A673 (cell line): Measurements from ENCODE around the gene APBB3. TPM values are rescaled to one million over a fixed set of nuclear protein-coding genes. Genes with fewer than 3 reads are reported as not detected.

Experiments
- BruUV-seq: library from RNA; stranded (reverse); fragments of 400-500 nt; replicated peaks from 2 replicates; lab custom pipeline; 2021; lab: Mats Ljungman, UMichigan
- CTCF ChIA-PET: fragments of 300-600 bp; sonication (Branson Sonifier 250); formaldehyde crosslinking; loops from one replicate; lab custom pipeline; 2022; ENCODE audit warnings: antibody characterized with exemption; lab: Charles Lee
- POLR2A ChIA-PET: fragments of 300-600 bp; sonication (Branson Sonifier 250); formaldehyde crosslinking; loops from one replicate; lab custom pipeline; 2022; ENCODE audit warnings: antibody characterized with exemption; ENCODE audit not compliant: low non-redundant PET; lab: Charles Lee
- DNase-seq: peaks from one replicate; pipeline ENCODE4 v3.0.0-alpha.2; 2015; ENCODE audit warnings: low spot score
- H3K27ac ChIP-seq: fragments of 200-600 bp; sonication (generic); 2 replicates; pipeline ENCODE4 v1.5.1; 2016; ENCODE audit warnings: mixed run types, low read depth, mild to moderate bottlenecking, mixed read lengths, antibody characterized with exemption, low read length; ENCODE audit not compliant: poor library complexity, severe bottlenecking
- H3K27me3 ChIP-seq: fragments of 200-600 bp; sonication (generic); replicated peaks from 2 replicates; pipeline ENCODE4 v1.6.1; 2017; ENCODE audit warnings: mixed run types, low read depth, mild to moderate bottlenecking, mixed read lengths, antibody characterized with exemption, low read length; ENCODE audit not compliant: insufficient read depth, poor library complexity
- H3K36me3 ChIP-seq: fragments of 200-600 bp; sonication (generic); 2 replicates; pipeline ENCODE4 v1.6.1; 2016; ENCODE audit warnings: mixed run types, mild to moderate bottlenecking, mixed read lengths, antibody characterized with exemption, low read length; ENCODE audit not compliant: insufficient read depth, poor library complexity, severe bottlenecking
- H3K4me1 ChIP-seq: fragments of 200-600 bp; sonication (generic); 2 replicates; pipeline ENCODE4 v1.6.1; 2017; ENCODE audit warnings: mixed run types, mild to moderate bottlenecking, mixed read lengths, antibody characterized with exemption, low read length; ENCODE audit not compliant: insufficient read depth, poor library complexity, severe bottlenecking
- H3K4me3 ChIP-seq: fragments of 200-600 bp; sonication (generic); 2 replicates; pipeline ENCODE4 v1.5.1; 2016; ENCODE audit warnings: low read depth, mixed run types, mild to moderate bottlenecking, mixed read lengths, low read length; ENCODE audit not compliant: poor library complexity, severe bottlenecking
- H3K9me3 ChIP-seq: fragments of 200-600 bp; sonication (generic); 2 replicates; pipeline ENCODE4 v1.6.1; 2016; ENCODE audit warnings: mixed run types, low read depth, mild to moderate bottlenecking, mixed read lengths, antibody characterized with exemption, low read length; ENCODE audit not compliant: poor library complexity, severe bottlenecking
- EZH2 ChIP-seq: fragments of 200-600 bp; sonication (generic); IDR thresholded peaks from 2 replicates; pipeline ENCODE4 v1.6.1; 2017; ENCODE audit warnings: borderline replicate concordance, low read depth, mild to moderate bottlenecking, mixed read lengths, antibody characterized with exemption, low read length; ENCODE audit not compliant: poor library complexity, severe bottlenecking
- intact Hi-C: fragments of 100-400 bp; cut with micrococcal nuclease; formaldehyde crosslinking; loops from one replicate; pipeline ENCODE4 v1.10.0; 2022; ENCODE audit not compliant: unreplicated experiment
- total RNA-seq: library from RNA; stranded (reverse); gene quantifications from 2 replicates; pipeline ENCODE4 v1.2.3, GENCODE V29; 2021
- TF ChIP-seq, protein P1 (sequence below): fragments of 300-800, 200-600 bp; sonication (generic); conservative IDR thresholded peaks from 2 replicates; pipeline ENCODE4 v1.5.1; 2017; ENCODE audit warnings: low read depth, mild to moderate bottlenecking, antibody characterized with exemption, low read length, moderate library complexity, mixed read lengths

APBB3 gene
- total RNA-seq, 1 experiment from 2014 or later: 27.8 TPM

DNA sequence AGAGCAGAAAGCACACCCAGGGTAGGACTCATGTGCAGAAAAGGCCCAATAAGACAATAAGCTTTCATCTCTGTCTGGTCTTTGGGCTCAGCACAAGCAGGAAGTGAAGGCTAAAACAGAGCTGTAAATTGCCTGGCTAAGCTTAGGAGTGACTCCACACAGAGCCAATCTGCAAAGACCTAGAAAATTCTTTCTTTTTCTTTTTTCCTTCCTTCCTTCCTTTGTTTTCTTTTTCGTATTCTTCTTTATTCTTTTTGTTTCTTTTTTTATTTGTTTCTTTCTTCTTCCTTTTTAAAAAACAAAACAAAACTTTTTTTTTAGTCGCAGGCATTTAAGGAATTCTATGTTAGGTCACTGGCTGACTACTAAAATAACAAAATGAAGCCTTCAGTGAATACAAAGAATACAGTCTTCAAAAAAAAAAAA is 12.4 kb upstream of the APBB3 start:
- Histone ChIP-seq H3K36me3 (no peaks in the 10 kb centered on the region), H3K27me3 (peaks cover 3% of the 10 kb centered on the region), H3K9me3 (no peaks in the 10 kb centered on the region), H3K27ac (no peak overlapping the region), H3K4me1 (no peaks in the 10 kb centered on the region), H3K4me3 (no peak overlapping the region)
- no TSS peak for BruUV-seq
- POLR2A ChIA-PET: no interaction called here
- intact Hi-C loops: no loop called here
- DNase-seq: no peak
- CTCF ChIA-PET: no interaction called here
- TF ChIP-seq, protein P1, sequence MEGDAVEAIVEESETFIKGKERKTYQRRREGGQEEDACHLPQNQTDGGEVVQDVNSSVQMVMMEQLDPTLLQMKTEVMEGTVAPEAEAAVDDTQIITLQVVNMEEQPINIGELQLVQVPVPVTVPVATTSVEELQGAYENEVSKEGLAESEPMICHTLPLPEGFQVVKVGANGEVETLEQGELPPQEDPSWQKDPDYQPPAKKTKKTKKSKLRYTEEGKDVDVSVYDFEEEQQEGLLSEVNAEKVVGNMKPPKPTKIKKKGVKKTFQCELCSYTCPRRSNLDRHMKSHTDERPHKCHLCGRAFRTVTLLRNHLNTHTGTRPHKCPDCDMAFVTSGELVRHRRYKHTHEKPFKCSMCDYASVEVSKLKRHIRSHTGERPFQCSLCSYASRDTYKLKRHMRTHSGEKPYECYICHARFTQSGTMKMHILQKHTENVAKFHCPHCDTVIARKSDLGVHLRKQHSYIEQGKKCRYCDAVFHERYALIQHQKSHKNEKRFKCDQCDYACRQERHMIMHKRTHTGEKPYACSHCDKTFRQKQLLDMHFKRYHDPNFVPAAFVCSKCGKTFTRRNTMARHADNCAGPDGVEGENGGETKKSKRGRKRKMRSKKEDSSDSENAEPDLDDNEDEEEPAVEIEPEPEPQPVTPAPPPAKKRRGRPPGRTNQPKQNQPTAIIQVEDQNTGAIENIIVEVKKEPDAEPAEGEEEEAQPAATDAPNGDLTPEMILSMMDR: no peak
- TF ChIP-seq EZH2: no peak

DNA sequence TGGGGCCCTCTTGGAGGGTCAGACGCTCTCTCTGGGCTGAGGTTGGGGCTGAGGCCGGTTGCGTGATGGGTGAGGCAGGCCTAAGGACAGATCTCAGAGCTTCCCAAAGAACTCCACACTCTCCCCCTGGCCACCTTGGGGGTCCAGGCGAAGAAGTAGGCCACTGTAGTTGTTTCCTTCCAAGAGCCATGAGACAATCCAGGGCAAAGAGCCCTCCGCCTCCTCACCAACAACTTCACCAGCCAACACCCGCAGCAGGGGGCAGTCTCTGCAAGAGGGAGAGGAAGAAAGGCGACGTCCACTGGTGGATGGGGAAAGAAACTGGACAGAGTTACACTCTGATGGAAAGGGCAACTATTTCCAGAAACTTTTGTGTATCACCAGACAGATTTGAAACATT is 10.9 kb upstream of the APBB3 start:
- Histone ChIP-seq H3K36me3 (no peaks in the 10 kb centered on the region), H3K27ac (no peak overlapping the region), H3K4me3 (no peak overlapping the region), H3K27me3 (peaks cover 3% of the 10 kb centered on the region), H3K9me3 (no peaks in the 10 kb centered on the region), H3K4me1 (no peaks in the 10 kb centered on the region)
- no TSS peak for BruUV-seq
- intact Hi-C loops: no loop called here
- POLR2A ChIA-PET: no interaction called here
- no peak for DNase-seq
- TF ChIP-seq EZH2: no peak
- TF ChIP-seq, protein P1: peak; percentile 47
- CTCF ChIA-PET: no interaction called here

DNA sequence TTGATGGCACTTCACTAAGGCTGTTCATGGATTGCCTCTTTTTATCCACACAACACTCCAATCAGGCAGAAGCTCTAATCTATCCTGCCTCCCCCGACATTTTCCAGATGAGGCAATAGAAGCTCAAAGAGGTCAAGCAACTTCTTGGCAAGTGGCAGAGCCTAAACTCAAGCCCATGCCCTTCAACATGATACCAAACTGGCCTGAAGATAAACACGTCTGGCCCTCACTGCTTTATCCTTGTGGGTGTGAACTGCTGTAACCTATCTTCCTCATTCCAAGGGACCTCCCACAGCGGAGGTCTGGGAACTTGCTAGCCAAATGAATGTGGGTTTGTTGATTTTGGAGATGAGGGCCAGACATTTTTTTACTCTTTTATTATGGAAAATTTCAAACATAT is 9.8 kb upstream of the APBB3 start:
- intact Hi-C loops: no loop called here
- ChIA-PET POLR2A (no interaction called here), CTCF (no interaction called here)
- Histone ChIP-seq H3K4me1 (no peaks in the 10 kb centered on the region), H3K27me3 (no peaks in the 10 kb centered on the region), H3K36me3 (no peaks in the 10 kb centered on the region), H3K27ac (no peak overlapping the region), H3K9me3 (no peaks in the 10 kb centered on the region), H3K4me3 (no peak overlapping the region)
- DNase-seq: no peak
- TF ChIP-seq, protein P1: no peak
- TF ChIP-seq EZH2: no peak
- BruUV-seq: no TSS peak
